Retina (tissue), 1 donor: ENCODE data around the gene EGLN1.
"Not testable (repeated sequence)": the region's sequence is repeated elsewhere in the genome, so short reads cannot be mapped to it uniquely, and the experiment has no call there.

Experiments used
- DNase-seq: peaks from one replicate; pipeline ENCODE4 v3.0.0-alpha.2; 2016

The EGLN1 gene

GRCh38 chr1:231421971-231422797 is at the start of gene EGLN1:
Gene EGLN1, minus strand, starts transcription at chr1:231422287. Its CDS starts 399 bp downstream, at chr1:231421888.
- peak; percentile 93 for DNase-seq

GRCh38 chr1:231471500-231471899 is 49.4 kb upstream of the EGLN1 start:
- DNase-seq = not testable (repeated sequence)

- DNase-seq = not testable (repeated sequence)
Measured at GRCh38 chr1:231471027-231471426, 48.9 kb upstream of the EGLN1 start.

- DNase-seq = no peak
Measured at GRCh38 chr1:231467986-231468385, 45.9 kb upstream of the EGLN1 start.

GRCh38 chr1:231465051-231465450 is 43.0 kb upstream of the EGLN1 start:
- DNase-seq = no peak

GRCh38 chr1:231463541-231463940 is 41.5 kb upstream of the EGLN1 start:
- DNase-seq = no peak

- DNase-seq = no peak
Measured at GRCh38 chr1:231460614-231461013, 38.5 kb upstream of the EGLN1 start.

- not testable (repeated sequence) for DNase-seq
Measured at GRCh38 chr1:231459438-231459837, 37.4 kb upstream of the EGLN1 start.

- DNase-seq = not testable (repeated sequence)
Measured at GRCh38 chr1:231457956-231458355, 35.9 kb upstream of the EGLN1 start.

- not testable (repeated sequence) for DNase-seq
Measured at GRCh38 chr1:231454133-231454532, 32.0 kb upstream of the EGLN1 start.

- DNase-seq = no peak
Measured at GRCh38 chr1:231446138-231446537, 24.1 kb upstream of the EGLN1 start.

GRCh38 chr1:231444059-231444458 is 22.0 kb upstream of the EGLN1 start:
- DNase-seq = no peak

- no peak for DNase-seq
Measured at GRCh38 chr1:231443363-231443762, 21.3 kb upstream of the EGLN1 start.

GRCh38 chr1:231442735-231443134 is 20.6 kb upstream of the EGLN1 start:
- DNase-seq = no peak

GRCh38 chr1:231432996-231433395 is 10.9 kb upstream of the EGLN1 start:
- DNase-seq = no peak

GRCh38 chr1:231431665-231432415 is 9.8 kb upstream of the EGLN1 start:
- DNase-seq = no peak

- not testable (repeated sequence) for DNase-seq
Measured at GRCh38 chr1:231430678-231431352, 8.7 kb upstream of the EGLN1 start.

GRCh38 chr1:231428377-231428776 is 6.3 kb upstream of the EGLN1 start:
- no peak for DNase-seq

GRCh38 chr1:231424950-231425805 is 3.1 kb upstream of the EGLN1 start:
- no peak for DNase-seq

- no peak for DNase-seq
Measured at GRCh38 chr1:231423648-231424047, 1.6 kb upstream of the EGLN1 start.

GRCh38 chr1:231422798-231423309 is 767 bp upstream of the EGLN1 start:
- DNase-seq = no peak

- DNase-seq = no peak
Measured at GRCh38 chr1:231421546-231421970, 529 bp downstream of the EGLN1 start.
